ENCODE data around the gene FGR. TPM values are rescaled to one million over a fixed set of nuclear protein-coding genes. Genes with fewer than 3 reads are reported as not detected.

The FGR gene
- total and polyA plus RNA-seq, 2 of the 13 experiments (the other 11 are each of a cell fraction or from before 2014, with no cell fraction given), result not detected

DNA sequence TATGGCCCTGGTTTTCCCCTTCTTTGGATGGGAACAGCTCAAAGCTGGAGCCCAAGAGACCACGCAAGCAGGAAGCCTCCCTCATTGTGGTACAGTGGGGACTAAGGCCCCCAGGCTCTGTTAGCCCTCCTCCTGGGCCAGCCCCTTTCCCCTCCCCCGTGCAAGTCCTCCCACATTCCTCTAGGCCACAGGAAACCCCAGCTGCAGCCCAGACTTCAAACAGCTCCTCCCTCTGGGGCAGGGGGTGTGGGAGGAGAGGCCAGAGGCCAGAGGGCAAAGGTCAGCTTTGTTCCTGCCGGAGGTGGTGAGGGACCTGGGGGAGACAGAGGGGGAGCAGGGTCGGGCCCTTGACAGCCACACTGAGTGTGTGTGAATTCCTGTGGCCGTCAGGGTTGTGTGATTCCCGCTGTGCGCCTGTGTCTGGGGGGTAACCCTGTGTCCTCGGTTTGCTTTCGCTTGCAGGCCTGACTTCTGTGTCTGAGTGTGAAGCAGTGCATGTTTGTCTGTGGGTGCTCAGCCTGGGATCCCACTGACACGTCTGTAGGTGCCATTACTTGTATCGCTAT is 27.7 kb downstream of the FGR start (continued):
- TF ChIP-seq, protein P1, sequence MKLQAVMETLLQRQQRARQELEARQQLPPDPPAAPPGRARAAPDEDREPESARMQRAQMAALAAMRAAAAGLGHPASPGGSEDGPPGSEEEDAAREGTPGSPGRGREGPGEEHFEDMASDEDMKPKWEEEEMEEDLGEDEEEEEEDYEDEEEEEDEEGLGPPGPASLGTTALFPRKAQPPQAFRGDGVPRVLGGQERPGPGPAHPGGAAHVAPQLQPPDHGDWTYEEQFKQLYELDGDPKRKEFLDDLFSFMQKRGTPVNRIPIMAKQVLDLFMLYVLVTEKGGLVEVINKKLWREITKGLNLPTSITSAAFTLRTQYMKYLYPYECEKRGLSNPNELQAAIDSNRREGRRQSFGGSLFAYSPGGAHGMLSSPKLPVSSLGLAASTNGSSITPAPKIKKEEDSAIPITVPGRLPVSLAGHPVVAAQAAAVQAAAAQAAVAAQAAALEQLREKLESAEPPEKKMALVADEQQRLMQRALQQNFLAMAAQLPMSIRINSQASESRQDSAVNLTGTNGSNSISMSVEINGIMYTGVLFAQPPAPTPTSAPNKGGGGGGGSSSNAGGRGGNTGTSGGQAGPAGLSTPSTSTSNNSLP (IDR thresholded peaks at IDR 0.05; ENCODE audit: low read depth, low read length), result 0 out of 2 replicates have a peak, but pooled peaks have one; percentile 11
- TF ChIP-seq ZNF136 (CRISPR knock-in tag; IDR thresholded peaks at IDR 0.05; ENCODE audit: low read depth), result peak; percentile 88; the same call in 1 of the 2 replicates
- TF ChIP-seq ZNF333 (CRISPR knock-in tag; IDR thresholded peaks at IDR 0.05; ENCODE audit: borderline replicate concordance), result no peak; the same call in 1 of the 2 replicates
- TF ChIP-seq ZSCAN30 (CRISPR knock-in tag; IDR thresholded peaks at IDR 0.05), result no peak
- peak; percentile 86 for TF ChIP-seq SNAPC2 (CRISPR knock-in tag; IDR thresholded peaks at IDR 0.05)
- TF ChIP-seq, protein P2, sequence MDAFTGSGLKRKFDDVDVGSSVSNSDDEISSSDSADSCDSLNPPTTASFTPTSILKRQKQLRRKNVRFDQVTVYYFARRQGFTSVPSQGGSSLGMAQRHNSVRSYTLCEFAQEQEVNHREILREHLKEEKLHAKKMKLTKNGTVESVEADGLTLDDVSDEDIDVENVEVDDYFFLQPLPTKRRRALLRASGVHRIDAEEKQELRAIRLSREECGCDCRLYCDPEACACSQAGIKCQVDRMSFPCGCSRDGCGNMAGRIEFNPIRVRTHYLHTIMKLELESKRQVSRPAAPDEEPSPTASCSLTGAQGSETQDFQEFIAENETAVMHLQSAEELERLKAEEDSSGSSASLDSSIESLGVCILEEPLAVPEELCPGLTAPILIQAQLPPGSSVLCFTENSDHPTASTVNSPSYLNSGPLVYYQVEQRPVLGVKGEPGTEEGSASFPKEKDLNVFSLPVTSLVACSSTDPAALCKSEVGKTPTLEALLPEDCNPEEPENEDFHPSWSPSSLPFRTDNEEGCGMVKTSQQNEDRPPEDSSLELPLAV (CRISPR knock-in tag; conservative IDR thresholded peaks at IDR 0.05; ENCODE audit: low read depth), result no peak
- TF ChIP-seq, protein P3, sequence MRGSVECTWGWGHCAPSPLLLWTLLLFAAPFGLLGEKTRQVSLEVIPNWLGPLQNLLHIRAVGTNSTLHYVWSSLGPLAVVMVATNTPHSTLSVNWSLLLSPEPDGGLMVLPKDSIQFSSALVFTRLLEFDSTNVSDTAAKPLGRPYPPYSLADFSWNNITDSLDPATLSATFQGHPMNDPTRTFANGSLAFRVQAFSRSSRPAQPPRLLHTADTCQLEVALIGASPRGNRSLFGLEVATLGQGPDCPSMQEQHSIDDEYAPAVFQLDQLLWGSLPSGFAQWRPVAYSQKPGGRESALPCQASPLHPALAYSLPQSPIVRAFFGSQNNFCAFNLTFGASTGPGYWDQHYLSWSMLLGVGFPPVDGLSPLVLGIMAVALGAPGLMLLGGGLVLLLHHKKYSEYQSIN (CRISPR knock-in tag; IDR thresholded peaks at IDR 0.05; ENCODE audit: borderline replicate concordance), result no peak
- TF ChIP-seq, protein P4, sequence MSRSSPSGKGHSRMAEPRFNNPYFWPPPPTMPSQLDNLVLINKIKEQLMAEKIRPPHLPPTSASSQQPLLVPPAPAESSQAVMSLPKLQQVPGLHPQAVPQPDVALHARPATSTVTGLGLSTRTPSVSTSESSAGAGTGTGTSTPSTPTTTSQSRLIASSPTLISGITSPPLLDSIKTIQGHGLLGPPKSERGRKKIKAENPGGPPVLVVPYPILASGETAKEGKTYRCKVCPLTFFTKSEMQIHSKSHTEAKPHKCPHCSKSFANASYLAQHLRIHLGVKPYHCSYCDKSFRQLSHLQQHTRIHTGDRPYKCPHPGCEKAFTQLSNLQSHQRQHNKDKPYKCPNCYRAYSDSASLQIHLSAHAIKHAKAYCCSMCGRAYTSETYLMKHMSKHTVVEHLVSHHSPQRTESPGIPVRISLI (CRISPR knock-in tag; IDR thresholded peaks at IDR 0.05; ENCODE audit: borderline replicate concordance), result no peak; the same call in 1 of the 2 replicates
- TF ChIP-seq, protein P5, sequence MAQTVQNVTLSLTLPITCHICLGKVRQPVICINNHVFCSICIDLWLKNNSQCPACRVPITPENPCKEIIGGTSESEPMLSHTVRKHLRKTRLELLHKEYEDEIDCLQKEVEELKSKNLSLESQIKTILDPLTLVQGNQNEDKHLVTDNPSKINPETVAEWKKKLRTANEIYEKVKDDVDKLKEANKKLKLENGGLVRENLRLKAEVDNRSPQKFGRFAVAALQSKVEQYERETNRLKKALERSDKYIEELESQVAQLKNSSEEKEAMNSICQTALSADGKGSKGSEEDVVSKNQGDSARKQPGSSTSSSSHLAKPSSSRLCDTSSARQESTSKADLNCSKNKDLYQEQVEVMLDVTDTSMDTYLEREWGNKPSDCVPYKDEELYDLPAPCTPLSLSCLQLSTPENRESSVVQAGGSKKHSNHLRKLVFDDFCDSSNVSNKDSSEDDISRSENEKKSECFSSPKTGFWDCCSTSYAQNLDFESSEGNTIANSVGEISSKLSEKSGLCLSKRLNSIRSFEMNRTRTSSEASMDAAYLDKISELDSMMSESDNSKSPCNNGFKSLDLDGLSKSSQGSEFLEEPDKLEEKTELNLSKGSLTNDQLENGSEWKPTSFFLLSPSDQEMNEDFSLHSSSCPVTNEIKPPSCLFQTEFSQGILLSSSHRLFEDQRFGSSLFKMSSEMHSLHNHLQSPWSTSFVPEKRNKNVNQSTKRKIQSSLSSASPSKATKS (CRISPR knock-in tag; IDR thresholded peaks at IDR 0.05), result no peak
- TF ChIP-seq MTA1 (CRISPR knock-in tag; IDR thresholded peaks at IDR 0.05; ENCODE audit: borderline replicate concordance), result peak; percentile 99
- TF ChIP-seq ZNF496 (CRISPR knock-in tag; IDR thresholded peaks at IDR 0.05; ENCODE audit: insufficient replicate concordance), result no peak
- TF ChIP-seq ZC3H4 (CRISPR knock-in tag; IDR thresholded peaks at IDR 0.05; ENCODE audit: borderline replicate concordance), result no peak
- TF ChIP-seq, protein P6, sequence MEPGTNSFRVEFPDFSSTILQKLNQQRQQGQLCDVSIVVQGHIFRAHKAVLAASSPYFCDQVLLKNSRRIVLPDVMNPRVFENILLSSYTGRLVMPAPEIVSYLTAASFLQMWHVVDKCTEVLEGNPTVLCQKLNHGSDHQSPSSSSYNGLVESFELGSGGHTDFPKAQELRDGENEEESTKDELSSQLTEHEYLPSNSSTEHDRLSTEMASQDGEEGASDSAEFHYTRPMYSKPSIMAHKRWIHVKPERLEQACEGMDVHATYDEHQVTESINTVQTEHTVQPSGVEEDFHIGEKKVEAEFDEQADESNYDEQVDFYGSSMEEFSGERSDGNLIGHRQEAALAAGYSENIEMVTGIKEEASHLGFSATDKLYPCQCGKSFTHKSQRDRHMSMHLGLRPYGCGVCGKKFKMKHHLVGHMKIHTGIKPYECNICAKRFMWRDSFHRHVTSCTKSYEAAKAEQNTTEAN (CRISPR knock-in tag; conservative IDR thresholded peaks at IDR 0.05), result peak; percentile 87; the same call in 1 of the 2 replicates
